ENCODE data around the gene TMEM91. TPM values are rescaled to one million over a fixed set of nuclear protein-coding genes. Genes with fewer than 3 reads are reported as not detected.
"Not testable (repeated sequence)": the region's sequence is repeated elsewhere in the genome, so short reads cannot be mapped to it uniquely, and the experiment has no call there.

Gene TMEM91
- total RNA-seq, 1 donor from 2014 or later = 9.2 TPM

GRCh38 chr19:41408256-41408655, 31.9 kb downstream of the TMEM91 start:
- H3K4me1 Mint-ChIP-seq (ENCODE audit: unreplicated experiment) = peaks cover 5% of the 10 kb centered on the region
- DNase-seq (ENCODE audit: extremely low spot score, unreplicated experiment) = no peak
- no peak overlapping the region for H3K27ac Mint-ChIP-seq (ENCODE audit: unreplicated experiment)
- TF ChIP-seq CTCF (IDR thresholded peaks at IDR 0.05) = no peak
- H3K36me3 Mint-ChIP-seq (ENCODE audit: unreplicated experiment) = peaks cover 3% of the 10 kb centered on the region
- no peak overlapping the region for H3K4me3 Mint-ChIP-seq (ENCODE audit: unreplicated experiment)
- no peaks in the 10 kb centered on the region for H3K27me3 Mint-ChIP-seq (ENCODE audit: unreplicated experiment)
- no peaks in the 10 kb centered on the region for H3K9me3 Mint-ChIP-seq (ENCODE audit: unreplicated experiment)

GRCh38 chr19:41408846-41409245, 32.5 kb downstream of the TMEM91 start:
- H3K9me3 Mint-ChIP-seq (ENCODE audit: unreplicated experiment); H3K27ac Mint-ChIP-seq (ENCODE audit: unreplicated experiment); DNase-seq (ENCODE audit: extremely low spot score, unreplicated experiment); H3K27me3 Mint-ChIP-seq (ENCODE audit: unreplicated experiment); H3K36me3 Mint-ChIP-seq (ENCODE audit: unreplicated experiment); H3K4me1 Mint-ChIP-seq (ENCODE audit: unreplicated experiment); H3K4me3 Mint-ChIP-seq (ENCODE audit: unreplicated experiment): not testable (repeated sequence)

GRCh38 chr19:41409288-41409687, 33.0 kb downstream of the TMEM91 start:
- H3K9me3 Mint-ChIP-seq (ENCODE audit: unreplicated experiment) = no peaks in the 10 kb centered on the region
- no peak overlapping the region for H3K27ac Mint-ChIP-seq (ENCODE audit: unreplicated experiment)
- no peak overlapping the region for H3K4me3 Mint-ChIP-seq (ENCODE audit: unreplicated experiment)
- no peaks in the 10 kb centered on the region for H3K27me3 Mint-ChIP-seq (ENCODE audit: unreplicated experiment)
- no peak for DNase-seq (ENCODE audit: extremely low spot score, unreplicated experiment)
- no peak for TF ChIP-seq CTCF (IDR thresholded peaks at IDR 0.05)
- peaks cover 5% of the 10 kb centered on the region for H3K36me3 Mint-ChIP-seq (ENCODE audit: unreplicated experiment)
- peaks cover 5% of the 10 kb centered on the region for H3K4me1 Mint-ChIP-seq (ENCODE audit: unreplicated experiment)

GRCh38 chr19:41410336-41411054, 34.2 kb downstream of the TMEM91 start:
- H3K27me3 Mint-ChIP-seq (ENCODE audit: unreplicated experiment) = no peaks in the 10 kb centered on the region
- DNase-seq (ENCODE audit: extremely low spot score, unreplicated experiment) = no peak
- H3K4me1 Mint-ChIP-seq (ENCODE audit: unreplicated experiment) = peaks cover 5% of the 10 kb centered on the region
- peaks cover 7% of the 10 kb centered on the region for H3K36me3 Mint-ChIP-seq (ENCODE audit: unreplicated experiment)
- no peak overlapping the region for H3K4me3 Mint-ChIP-seq (ENCODE audit: unreplicated experiment)
- H3K27ac Mint-ChIP-seq (ENCODE audit: unreplicated experiment) = no peak overlapping the region
- TF ChIP-seq CTCF (IDR thresholded peaks at IDR 0.05) = no peak
- H3K9me3 Mint-ChIP-seq (ENCODE audit: unreplicated experiment) = no peaks in the 10 kb centered on the region

GRCh38 chr19:41411100-41411967, 35.0 kb downstream of the TMEM91 start:
- H3K36me3 Mint-ChIP-seq (ENCODE audit: unreplicated experiment) = peaks cover 7% of the 10 kb centered on the region
- no peak overlapping the region for H3K4me3 Mint-ChIP-seq (ENCODE audit: unreplicated experiment)
- TF ChIP-seq CTCF (IDR thresholded peaks at IDR 0.05) = no peak
- no peaks in the 10 kb centered on the region for H3K9me3 Mint-ChIP-seq (ENCODE audit: unreplicated experiment)
- no peak for DNase-seq (ENCODE audit: extremely low spot score, unreplicated experiment)
- peaks cover 5% of the 10 kb centered on the region for H3K4me1 Mint-ChIP-seq (ENCODE audit: unreplicated experiment)
- H3K27ac Mint-ChIP-seq (ENCODE audit: unreplicated experiment) = no peak overlapping the region
- H3K27me3 Mint-ChIP-seq (ENCODE audit: unreplicated experiment) = no peaks in the 10 kb centered on the region
